ENCODE results near the gene STK33.

The STK33 gene

GRCh38 chr11:8601376-8602133 lies 7.5 kb upstream of the STK33 start:
- peak in 2 of 3 donors; percentile 9 to 23 for DNase-seq

- peak in 2 of 3 donors; percentile 39 to 62 for DNase-seq
These were observed 4.5 kb upstream of the STK33 start for GRCh38 chr11:8598506-8598905.

- peak in 2 of 3 donors; percentile 65 to 83 for DNase-seq
These were observed 3.2 kb upstream of the STK33 start for GRCh38 chr11:8597182-8597581.

GRCh38 chr11:8596504-8597046 lies 2.5 kb upstream of the STK33 start:
- no peak for DNase-seq

GRCh38 chr11:8593455-8593854 lies 573 bp downstream of the STK33 start:
- DNase-seq: no peak

GRCh38 chr11:8587915-8588314 lies 6.1 kb downstream of the STK33 start:
- DNase-seq: no peak

- DNase-seq: peak; percentile 36 to 61 (median 57)
These were observed 7.2 kb downstream of the STK33 start for GRCh38 chr11:8586805-8587204.

- peak in 2 of 3 donors; percentile 33 to 39 for DNase-seq
These were observed 7.8 kb downstream of the STK33 start for GRCh38 chr11:8586184-8586583.

GRCh38 chr11:8584511-8584910 lies 9.5 kb downstream of the STK33 start:
- DNase-seq: no peak

GRCh38 chr11:8584082-8584481 lies 9.9 kb downstream of the STK33 start:
- DNase-seq: no peak

- DNase-seq: no peak
These were observed 12.7 kb downstream of the STK33 start for GRCh38 chr11:8581300-8581699.

GRCh38 chr11:8577791-8578581 lies 16.0 kb downstream of the STK33 start:
- DNase-seq: peak in 2 of 3 donors; percentile 36 to 41

- no peak for DNase-seq
These were observed 19.2 kb downstream of the STK33 start for GRCh38 chr11:8574798-8575197.

GRCh38 chr11:8573777-8574176 lies 20.3 kb downstream of the STK33 start:
- DNase-seq: no peak

- no peak for DNase-seq
These were observed 26.3 kb downstream of the STK33 start for GRCh38 chr11:8567602-8568198.

- peak; percentile 66 to 85 (median 81) for DNase-seq
These were observed 27.3 kb downstream of the STK33 start for GRCh38 chr11:8566613-8567210.

GRCh38 chr11:8564526-8564925 lies 29.5 kb downstream of the STK33 start:
- DNase-seq: no peak

- no peak for DNase-seq
These were observed 32.6 kb downstream of the STK33 start for GRCh38 chr11:8561461-8561860.

- no peak for DNase-seq
These were observed 35.6 kb downstream of the STK33 start for GRCh38 chr11:8558436-8558835.

GRCh38 chr11:8545698-8546366 lies 48.2 kb downstream of the STK33 start:
- DNase-seq: no peak

GRCh38 chr11:8544807-8545206 lies 49.2 kb downstream of the STK33 start:
- DNase-seq: no peak

- no peak for DNase-seq
These were observed 50.8 kb downstream of the STK33 start for GRCh38 chr11:8543278-8543677.

Data from suppressor macrophage treated with lipopolysaccharide for 1 hour (primary cell).